ENCODE results near the gene NATD1. TPM values are rescaled to one million over a fixed set of nuclear protein-coding genes. Genes with fewer than 3 reads are reported as not detected.

NATD1 gene
- total and polyA plus RNA-seq, 12 donors, result 1.8 to 18.7 (median 10.3) TPM

- Histone ChIP-seq H3K9me3 (replicated peaks in 1 of 3) (no peaks in the 10 kb centered on the region), H3K4me1 (replicated peaks in 1 of 2) (peaks cover 0 to 24% of the 10 kb centered on the region in 2 donors), H3K4me3 (no peak overlapping the region), H3K36me3 (replicated peaks in 1 of 2) (no peaks in the 10 kb centered on the region), H3K27ac (peak overlapping the region in 1 of 5 donors; percentile 58), H3K27me3 (no peaks in the 10 kb centered on the region)
- no peak for TF ChIP-seq POLR2A (IDR thresholded peaks at IDR 0.05)
- no peak for TF ChIP-seq CTCF (IDR thresholded peaks at IDR 0.05)
- 36 to 66% (median 54%) methylated on average over 2 of the region's 2 CpGs for WGBS, 4 donors
- DNase-seq, result peak in 2 of 7 donors; percentile 16 to 74
- intact Hi-C loops (cut with DNase I), result no loop called here
Measured at GRCh38 chr17:21191698-21192097, 61.5 kb downstream of the NATD1 start.

- no peaks in the 10 kb centered on the region for H3K27me3 ChIP-seq
- no peak overlapping the region for H3K4me3 ChIP-seq
- TF ChIP-seq CTCF (IDR thresholded peaks at IDR 0.05), result no peak
- no peak for TF ChIP-seq POLR2A (IDR thresholded peaks at IDR 0.05)
- DNase-seq, result no peak
- no peaks in the 10 kb centered on the region for H3K9me3 ChIP-seq (replicated peaks in 1 of 3)
- 93 to 95% (median 94%) methylated on average over 6 of the region's 6 CpGs for WGBS, 4 donors
- peak overlapping the region in 1 of 5 donors; percentile 11 for H3K27ac ChIP-seq
- H3K4me1 ChIP-seq (replicated peaks in 1 of 2), result peaks cover 0 to 24% of the 10 kb centered on the region in 2 donors
- H3K36me3 ChIP-seq (replicated peaks in 1 of 2), result peaks cover 0 to 4% of the 10 kb centered on the region in 2 donors
- intact Hi-C loops (cut with DNase I), result no loop called here
Measured at GRCh38 chr17:21190078-21190477, 63.1 kb downstream of the NATD1 start.

- no peak overlapping the region for H3K4me3 ChIP-seq
Measured at GRCh38 chr17:21189361-21189760, 63.8 kb downstream of the NATD1 start.

More at GRCh38 chr17:21189361-21189760, 63.8 kb downstream of the NATD1 start:
- Histone ChIP-seq H3K27me3 (no peaks in the 10 kb centered on the region), H3K27ac (no peak overlapping the region), H3K4me1 (replicated peaks in 1 of 2) (peaks cover 0 to 22% of the 10 kb centered on the region in 2 donors), H3K36me3 (replicated peaks in 1 of 2) (peaks cover 0 to 11% of the 10 kb centered on the region in 2 donors), H3K9me3 (replicated peaks in 1 of 3) (no peaks in the 10 kb centered on the region)
- intact Hi-C loops (cut with DNase I), result no loop called here
- no peak for DNase-seq
- TF ChIP-seq POLR2A (IDR thresholded peaks at IDR 0.05), result no peak
- TF ChIP-seq CTCF (IDR thresholded peaks at IDR 0.05), result no peak
- WGBS, 4 donors, result 88 to 100% (median 99%) methylated on average over 4 of the region's 4 CpGs

Small RNAs within 50 kb of the gene (small RNA-seq; reads per million reads assigned to genes)
- gene RN7SL426P, result 0 reads per million in 2 donors

Other genes with a start within 250 kb of the NATD1 start
- gene USP22, start 210.4 kb downstream of the NATD1 start, total RNA-seq, result 100 to 1,000 TPM; 161 to 250 (median 225) TPM
- 100 to 1,000 TPM in 1 of 3 donors, 10 to 100 TPM in 2; 43.0 to 142 (median 50.3) TPM for gene USP22, start 210.4 kb downstream of the NATD1 start, polyA plus RNA-seq
- 10 to 100 TPM; 18.0 to 68.5 (median 35.6) TPM for gene DHRS7B, start 126.4 kb downstream of the NATD1 start, total RNA-seq
- 10 to 100 TPM; 38.3 to 53.9 (median 45.4) TPM for gene DHRS7B, start 126.4 kb downstream of the NATD1 start, polyA plus RNA-seq
- gene TMEM11, start 39.2 kb downstream of the NATD1 start, total RNA-seq, result 10 to 100 TPM; 12.4 to 75.8 (median 22.3) TPM
- 10 to 100 TPM; 25.9 to 31.6 (median 28.7) TPM for gene TMEM11, start 39.2 kb downstream of the NATD1 start, polyA plus RNA-seq
- 10 to 100 TPM in 8 of 9 donors, 1 to 10 TPM in 1; 6.4 to 64.8 (median 28.5) TPM for gene MAP2K3, start 31.3 kb upstream of the NATD1 start, total RNA-seq
- gene MAP2K3, start 31.3 kb upstream of the NATD1 start, polyA plus RNA-seq, result 10 to 100 TPM; 19.2 to 64.4 (median 37.4) TPM
- 1 to 10 TPM in 4 of 9 donors, under 1 TPM in 5; 0.39 to 3.9 (median 0.99) TPM for gene KCNJ12, start 122.9 kb upstream of the NATD1 start, total RNA-seq
- 1 to 10 TPM in 1 of 3 donors, under 1 TPM in 2; 0.47 to 1.6 (median 0.77) TPM for gene KCNJ12, start 122.9 kb upstream of the NATD1 start, polyA plus RNA-seq